Osteoblast (primary cell): Measurements from ENCODE around the gene ACTR10. TPM values are rescaled to one million over a fixed set of nuclear protein-coding genes. Genes with fewer than 3 reads are reported as not detected.

Experiments
- DNase-seq: peaks from one replicate; pipeline ENCODE4 v3.0.0; 2011; ENCODE audit warnings: low spot score, mixed read lengths; ENCODE audit not compliant: insufficient read length; ENCODE audit errors: missing footprints
- H2AFZ ChIP-seq: 2 replicates; pipeline ENCODE4 v1.6.0; 2011; ENCODE audit warnings: mild to moderate bottlenecking, low read length
- H3K27ac ChIP-seq: 2 replicates; pipeline ENCODE4 v1.5.1; 2011; ENCODE audit warnings: mild to moderate bottlenecking, low read depth, low read length, moderate library complexity
- H3K27me3 ChIP-seq: 2 replicates; pipeline ENCODE4 v1.6.0; 2012; ENCODE audit warnings: mild to moderate bottlenecking, control low read depth, inconsistent platforms, low read length, moderate library complexity; ENCODE audit not compliant: insufficient read depth
- H3K36me3 ChIP-seq: 2 replicates; pipeline ENCODE4 v1.5.1; 2011; ENCODE audit warnings: mild to moderate bottlenecking, low read length, control low read depth, moderate library complexity; ENCODE audit not compliant: insufficient read depth
- H3K4me1 ChIP-seq: 2 replicates; pipeline ENCODE4 v1.5.1; 2011; ENCODE audit warnings: mild to moderate bottlenecking, low read length, control low read depth, moderate library complexity; ENCODE audit not compliant: insufficient read depth
- H3K4me2 ChIP-seq: 2 replicates; pipeline ENCODE4 v1.6.0; 2011; ENCODE audit warnings: mild to moderate bottlenecking, low read length; ENCODE audit not compliant: insufficient read depth
- H3K4me3 ChIP-seq: fragments of 200-600 bp; sonication (generic); 3 replicates; pipeline ENCODE4 v1.5.1; 2012; ENCODE audit warnings: mild to moderate bottlenecking, low read length, inconsistent platforms; ENCODE audit not compliant: insufficient read depth
- H3K79me2 ChIP-seq: 2 replicates; pipeline ENCODE4 v1.6.0; 2012; ENCODE audit warnings: mild to moderate bottlenecking, low read length, control low read depth, inconsistent platforms; ENCODE audit not compliant: insufficient read depth
- H3K9me3 ChIP-seq: 2 replicates; pipeline ENCODE4 v1.5.1; 2011; ENCODE audit warnings: low read depth, low read length, control low read depth
- H4K20me1 ChIP-seq: 2 replicates; pipeline ENCODE4 v1.6.0; 2012; ENCODE audit warnings: mild to moderate bottlenecking, low read length, control low read depth; ENCODE audit not compliant: insufficient read depth
- CTCF ChIP-seq: IDR thresholded peaks from 2 replicates; pipeline ENCODE4 v1.5.1; 2011; ENCODE audit warnings: mild to moderate bottlenecking, low read depth, low read length, moderate library complexity; ENCODE audit errors: extremely low read depth
- total RNA-seq: library from RNA; depleted of rRNA; stranded (reverse); fragments of >200 nt; gene quantifications from 2 replicates; pipeline ENCODE4 v1.2.3, GENCODE V29; 2012

ACTR10 gene
- total RNA-seq, 1 donor: 63.0 TPM

- peaks cover 34% of the 10 kb centered on the region for H3K27me3 ChIP-seq
These were observed 47.7 kb upstream of the ACTR10 start, which contains the start of gene ARMH4 for GRCh38 chr14:58152014-58152857. Gene ARMH4 (minus strand): TSS chr14:58152213. CDS start chr14:58139358, 12,855 bp downstream.

GRCh38 chr14:58160561-58160960 lies 39.4 kb upstream of the ACTR10 start:
- Histone ChIP-seq H3K27ac (no peak overlapping the region), H3K36me3 (no peaks in the 10 kb centered on the region), H3K4me2 (no peak overlapping the region), H3K4me1 (peaks cover under 1% of the 10 kb centered on the region), H4K20me1 (no peaks in the 10 kb centered on the region), H3K4me3 (no peak overlapping the region), H2AFZ (no peak overlapping the region), H3K79me2 (no peaks in the 10 kb centered on the region), H3K27me3 (peaks cover 2% of the 10 kb centered on the region), H3K9me3 (no peaks in the 10 kb centered on the region)
- TF ChIP-seq CTCF: no peak
- no peak for DNase-seq

More at GRCh38 chr14:58152014-58152857, 47.7 kb upstream of the ACTR10 start, which contains the start of gene ARMH4:
- Histone ChIP-seq H3K27ac (peak within 1 kb of the TSS; percentile 5), H2AFZ (peak within 1 kb of the TSS; percentile 94), H4K20me1 (no peaks in the 10 kb centered on the region), H3K4me1 (peaks cover 11% of the 10 kb centered on the region), H3K9me3 (no peaks in the 10 kb centered on the region), H3K4me2 (peak within 1 kb of the TSS; percentile 96), H3K36me3 (no peaks in the 10 kb centered on the region), H3K79me2 (no peaks in the 10 kb centered on the region), H3K4me3 (peak within 1 kb of the TSS; percentile 74)
- no peak for TF ChIP-seq CTCF
- DNase-seq: peak; percentile 92

- TF ChIP-seq CTCF: peak; percentile 93
- peaks cover 13% of the 10 kb centered on the region for H3K4me1 ChIP-seq
- no peaks in the 10 kb centered on the region for H3K27me3 ChIP-seq
- peak overlapping the region; percentile 49 for H3K4me2 ChIP-seq
- no peak overlapping the region for H3K4me3 ChIP-seq
- DNase-seq: peak; percentile 90
- H4K20me1 ChIP-seq: no peaks in the 10 kb centered on the region
- no peaks in the 10 kb centered on the region for H3K36me3 ChIP-seq
- no peaks in the 10 kb centered on the region for H3K9me3 ChIP-seq
- peak overlapping the region; percentile 54 for H2AFZ ChIP-seq
- peak overlapping the region; percentile 42 for H3K27ac ChIP-seq
- H3K79me2 ChIP-seq: no peaks in the 10 kb centered on the region
These were observed 33.7 kb upstream of the ACTR10 start for GRCh38 chr14:58166005-58166983.
